ENCODE measurements around the gene MLEC. TPM values are rescaled to one million over a fixed set of nuclear protein-coding genes. Genes with fewer than 3 reads are reported as not detected.

Gene MLEC
- total and polyA plus RNA-seq, 9 of the 15 experiments (the other 6 are each of a cell fraction or from before 2014, with no cell fraction given) = 18.5 to 108 (median 57.8) TPM

DNA sequence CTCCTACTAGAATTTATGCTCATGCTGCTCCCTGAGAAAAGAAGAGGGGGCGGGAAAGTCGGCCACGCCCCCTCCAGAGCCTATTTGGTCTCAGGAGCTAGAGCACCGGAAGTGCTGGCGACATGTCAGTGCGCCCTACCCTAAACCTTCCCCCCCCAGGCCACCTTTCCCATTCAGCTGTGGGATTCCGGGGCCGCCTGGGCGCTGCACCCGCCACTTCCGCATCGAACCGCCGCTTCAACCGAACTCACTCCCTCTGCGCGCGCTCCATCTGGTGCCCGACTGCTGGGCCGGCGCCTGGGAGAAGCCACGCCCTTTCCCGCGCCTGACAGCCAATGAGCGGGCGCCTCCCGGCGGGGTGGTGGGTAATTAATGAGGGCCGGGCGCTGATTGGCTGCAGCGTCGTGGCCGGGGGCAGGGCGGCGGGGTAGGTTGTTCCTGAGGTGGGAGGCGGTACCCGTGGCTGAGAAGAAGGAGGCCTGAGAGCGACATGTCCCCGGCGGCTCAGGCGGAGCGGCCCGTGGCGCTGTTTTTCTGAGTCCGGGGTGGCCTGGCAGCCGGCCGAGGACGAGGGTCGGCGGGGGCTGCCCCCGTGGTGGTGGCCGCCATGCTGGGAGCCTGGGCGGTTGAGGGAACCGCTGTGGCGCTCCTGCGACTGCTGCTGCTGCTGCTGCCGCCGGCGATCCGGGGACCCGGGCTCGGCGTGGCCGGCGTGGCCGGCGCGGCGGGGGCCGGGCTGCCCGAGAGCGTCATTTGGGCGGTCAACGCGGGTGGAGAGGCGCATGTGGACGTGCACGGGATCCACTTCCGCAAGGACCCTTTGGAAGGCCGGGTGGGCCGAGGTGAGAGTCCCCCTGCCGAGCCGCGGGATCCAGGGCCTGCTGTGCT, at the start of gene MLEC (continued):
- TF ChIP-seq, protein P1, sequence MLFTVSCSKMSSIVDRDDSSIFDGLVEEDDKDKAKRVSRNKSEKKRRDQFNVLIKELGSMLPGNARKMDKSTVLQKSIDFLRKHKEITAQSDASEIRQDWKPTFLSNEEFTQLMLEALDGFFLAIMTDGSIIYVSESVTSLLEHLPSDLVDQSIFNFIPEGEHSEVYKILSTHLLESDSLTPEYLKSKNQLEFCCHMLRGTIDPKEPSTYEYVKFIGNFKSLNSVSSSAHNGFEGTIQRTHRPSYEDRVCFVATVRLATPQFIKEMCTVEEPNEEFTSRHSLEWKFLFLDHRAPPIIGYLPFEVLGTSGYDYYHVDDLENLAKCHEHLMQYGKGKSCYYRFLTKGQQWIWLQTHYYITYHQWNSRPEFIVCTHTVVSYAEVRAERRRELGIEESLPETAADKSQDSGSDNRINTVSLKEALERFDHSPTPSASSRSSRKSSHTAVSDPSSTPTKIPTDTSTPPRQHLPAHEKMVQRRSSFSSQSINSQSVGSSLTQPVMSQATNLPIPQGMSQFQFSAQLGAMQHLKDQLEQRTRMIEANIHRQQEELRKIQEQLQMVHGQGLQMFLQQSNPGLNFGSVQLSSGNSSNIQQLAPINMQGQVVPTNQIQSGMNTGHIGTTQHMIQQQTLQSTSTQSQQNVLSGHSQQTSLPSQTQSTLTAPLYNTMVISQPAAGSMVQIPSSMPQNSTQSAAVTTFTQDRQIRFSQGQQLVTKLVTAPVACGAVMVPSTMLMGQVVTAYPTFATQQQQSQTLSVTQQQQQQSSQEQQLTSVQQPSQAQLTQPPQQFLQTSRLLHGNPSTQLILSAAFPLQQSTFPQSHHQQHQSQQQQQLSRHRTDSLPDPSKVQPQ (CRISPR knock-in tag; IDR thresholded peaks at IDR 0.05; ENCODE audit: borderline replicate concordance) = no peak
- TF ChIP-seq MCM5 (IDR thresholded peaks at IDR 0.05; ENCODE audit: low read depth) (no peak), TSC22D4 (tag; IDR thresholded peaks at IDR 0.05) (no peak), ZNF165 (CRISPR knock-in tag; IDR thresholded peaks at IDR 0.05; ENCODE audit: borderline replicate concordance) (no peak), ZNF384 (IDR thresholded peaks at IDR 0.05; ENCODE audit: low read depth, low read length) (peak; percentile 43; the same call in 1 of the 2 replicates), ZNF830 (CRISPR knock-in tag; IDR thresholded peaks at IDR 0.05) (no peak), ZNF23 (CRISPR knock-in tag; IDR thresholded peaks at IDR 0.05) (no peak), GABPA (tag; conservative IDR thresholded peaks at IDR 0.05; ENCODE audit: low read depth) (peak; percentile 99), PTTG1 (tag; IDR thresholded peaks at IDR 0.05; ENCODE audit: low read depth) (no peak), TAL1 (IDR thresholded peaks at IDR 0.05) (no peak)
- TF ChIP-seq, protein P2, sequence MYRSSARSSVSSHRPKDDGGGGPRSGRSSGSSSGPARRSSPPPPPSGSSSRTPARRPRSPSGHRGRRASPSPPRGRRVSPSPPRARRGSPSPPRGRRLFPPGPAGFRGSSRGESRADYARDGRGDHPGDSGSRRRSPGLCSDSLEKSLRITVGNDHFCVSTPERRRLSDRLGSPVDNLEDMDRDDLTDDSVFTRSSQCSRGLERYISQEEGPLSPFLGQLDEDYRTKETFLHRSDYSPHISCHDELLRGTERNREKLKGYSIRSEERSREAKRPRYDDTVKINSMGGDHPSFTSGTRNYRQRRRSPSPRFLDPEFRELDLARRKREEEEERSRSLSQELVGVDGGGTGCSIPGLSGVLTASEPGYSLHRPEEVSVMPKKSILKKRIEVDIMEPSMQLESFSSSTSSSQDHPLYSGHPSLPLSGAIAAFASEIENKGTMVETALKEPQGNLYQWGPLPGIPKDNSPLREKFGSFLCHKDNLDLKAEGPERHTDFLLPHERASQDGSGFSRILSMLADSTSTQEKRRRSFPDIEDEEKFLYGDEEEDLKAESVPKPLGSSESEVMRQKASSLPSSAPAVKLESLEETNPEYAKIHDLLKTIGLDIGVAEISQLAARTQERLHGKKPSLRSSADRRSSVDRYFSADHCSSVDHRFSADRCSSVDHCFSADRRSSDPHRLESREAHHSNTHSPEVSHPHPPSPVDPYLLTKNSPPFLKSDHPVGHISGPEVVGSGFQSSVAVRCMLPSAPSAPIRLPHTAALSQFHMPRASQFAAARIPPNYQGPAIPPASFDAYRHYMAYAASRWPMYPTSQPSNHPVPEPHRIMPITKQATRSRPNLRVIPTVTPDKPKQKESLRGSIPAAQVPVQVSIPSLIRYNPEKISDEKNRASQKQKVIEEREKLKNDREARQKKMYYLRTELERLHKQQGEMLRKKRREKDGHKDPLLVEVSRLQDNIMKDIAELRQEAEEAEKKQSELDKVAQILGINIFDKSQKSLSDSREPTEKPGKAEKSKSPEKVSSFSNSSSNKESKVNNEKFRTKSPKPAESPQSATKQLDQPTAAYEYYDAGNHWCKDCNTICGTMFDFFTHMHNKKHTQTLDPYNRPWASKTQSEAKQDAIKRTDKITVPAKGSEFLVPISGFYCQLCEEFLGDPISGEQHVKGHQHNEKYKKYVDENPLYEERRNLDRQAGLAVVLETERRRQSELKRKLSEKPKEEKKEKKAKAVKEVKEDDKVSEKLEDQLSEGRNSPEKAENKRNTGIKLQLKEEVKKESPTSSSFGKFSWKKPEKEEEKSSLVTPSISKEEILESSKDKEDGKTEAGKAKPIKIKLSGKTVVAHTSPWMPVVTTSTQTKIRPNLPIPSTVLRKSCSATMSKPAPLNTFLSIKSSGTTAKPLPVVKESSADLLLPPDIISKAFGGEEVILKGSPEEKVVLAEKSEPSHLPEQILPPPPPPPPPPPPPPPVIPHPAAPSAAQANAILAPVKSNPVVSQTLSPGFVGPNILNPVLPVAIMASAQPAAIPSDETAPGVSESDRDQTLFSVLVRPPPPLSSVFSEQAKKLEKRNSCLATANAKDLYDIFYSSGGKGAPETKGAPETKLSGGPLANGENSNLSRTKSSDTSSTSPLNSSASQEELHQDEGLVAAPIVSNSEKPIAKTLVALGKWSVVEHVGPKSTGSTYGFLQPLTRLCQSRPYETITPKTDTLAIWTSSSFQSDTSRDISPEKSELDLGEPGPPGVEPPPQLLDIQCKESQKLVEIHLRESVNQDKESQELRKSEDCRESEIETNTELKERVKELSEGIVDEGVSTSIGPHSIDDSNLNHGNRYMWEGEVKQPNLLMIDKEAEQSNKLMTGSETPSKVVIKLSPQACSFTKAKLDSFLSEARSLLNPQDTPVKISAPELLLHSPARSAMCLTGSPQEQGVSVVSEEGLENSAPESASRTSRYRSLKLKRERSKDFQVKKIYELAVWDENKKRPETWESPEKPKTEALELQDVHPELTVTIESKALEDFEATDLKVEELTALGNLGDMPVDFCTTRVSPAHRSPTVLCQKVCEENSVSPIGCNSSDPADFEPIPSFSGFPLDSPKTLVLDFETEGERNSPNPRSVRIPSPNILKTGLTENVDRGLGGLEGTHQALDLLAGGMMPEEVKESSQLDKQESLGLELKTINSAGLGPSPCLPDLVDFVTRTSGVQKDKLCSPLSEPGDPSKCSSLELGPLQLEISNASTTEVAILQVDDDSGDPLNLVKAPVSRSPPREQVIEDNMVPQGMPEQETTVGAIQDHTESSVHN (IDR thresholded peaks at IDR 0.05; ENCODE audit: borderline replicate concordance in 1 of 2, low read depth in 1 of 2) = no peak
- TF ChIP-seq, protein P3, sequence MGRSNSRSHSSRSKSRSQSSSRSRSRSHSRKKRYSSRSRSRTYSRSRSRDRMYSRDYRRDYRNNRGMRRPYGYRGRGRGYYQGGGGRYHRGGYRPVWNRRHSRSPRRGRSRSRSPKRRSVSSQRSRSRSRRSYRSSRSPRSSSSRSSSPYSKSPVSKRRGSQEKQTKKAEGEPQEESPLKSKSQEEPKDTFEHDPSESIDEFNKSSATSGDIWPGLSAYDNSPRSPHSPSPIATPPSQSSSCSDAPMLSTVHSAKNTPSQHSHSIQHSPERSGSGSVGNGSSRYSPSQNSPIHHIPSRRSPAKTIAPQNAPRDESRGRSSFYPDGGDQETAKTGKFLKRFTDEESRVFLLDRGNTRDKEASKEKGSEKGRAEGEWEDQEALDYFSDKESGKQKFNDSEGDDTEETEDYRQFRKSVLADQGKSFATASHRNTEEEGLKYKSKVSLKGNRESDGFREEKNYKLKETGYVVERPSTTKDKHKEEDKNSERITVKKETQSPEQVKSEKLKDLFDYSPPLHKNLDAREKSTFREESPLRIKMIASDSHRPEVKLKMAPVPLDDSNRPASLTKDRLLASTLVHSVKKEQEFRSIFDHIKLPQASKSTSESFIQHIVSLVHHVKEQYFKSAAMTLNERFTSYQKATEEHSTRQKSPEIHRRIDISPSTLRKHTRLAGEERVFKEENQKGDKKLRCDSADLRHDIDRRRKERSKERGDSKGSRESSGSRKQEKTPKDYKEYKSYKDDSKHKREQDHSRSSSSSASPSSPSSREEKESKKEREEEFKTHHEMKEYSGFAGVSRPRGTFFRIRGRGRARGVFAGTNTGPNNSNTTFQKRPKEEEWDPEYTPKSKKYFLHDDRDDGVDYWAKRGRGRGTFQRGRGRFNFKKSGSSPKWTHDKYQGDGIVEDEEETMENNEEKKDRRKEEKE (IDR thresholded peaks at IDR 0.05; ENCODE audit: borderline replicate concordance in 1 of 2, control insufficient read depth in 1 of 2, low read depth in 2 of 2, low read length in 1 of 2) = peak in 1 of 2 experiments; percentile 97; a peak in 2 of 4 replicates
